ENCODE measurements around the gene DNM2.
"Not testable (repeated sequence)": the region's sequence is repeated elsewhere in the genome, so short reads cannot be mapped to it uniquely, and the experiment has no call there.

GRCh38 chr19:10869872-10870311 lies 152.0 kb downstream of the DNM2 start:
- TF ChIP-seq USF2 (IDR thresholded peaks at IDR 0.05); MYC (IDR thresholded peaks at IDR 0.05; ENCODE audit: borderline replicate concordance, low read length); MAFK (IDR thresholded peaks at IDR 0.05; ENCODE audit: partially characterized antibody); FOSL2 (IDR thresholded peaks at IDR 0.05); FOSL2 (CRISPR knock-in tag; IDR thresholded peaks at IDR 0.05); POLR2A (IDR thresholded peaks at IDR 0.05; ENCODE audit: low read length); ZSCAN20 (CRISPR knock-in tag; IDR thresholded peaks at IDR 0.05); E2F6 (IDR thresholded peaks at IDR 0.05; ENCODE audit: borderline replicate concordance, low read depth); EP300 (IDR thresholded peaks at IDR 0.05); RFX5 (IDR thresholded peaks at IDR 0.05); ZFP36 (IDR thresholded peaks at IDR 0.05; ENCODE audit: borderline replicate concordance, partially characterized antibody): not testable (repeated sequence)
